Psoas muscle (tissue), 8 donors: Measurements from ENCODE around the gene HMSD. TPM values are rescaled to one million over a fixed set of nuclear protein-coding genes. Genes with fewer than 3 reads are reported as not detected.

Source experiments
- ATAC-seq, 4 donors: fragments of 200-7000 bp; cut with Tn5 transposase; one replicate each; pipeline ENCODE4 v1.9.1; 2020; ENCODE audit warnings: moderate library complexity in 3 of 4, mild to moderate bottlenecking in 2 of 4
- DNase-seq, 2 donors: peaks; one replicate each; pipeline ENCODE4 v3.0.0-alpha.2; 2020
- H3K27ac ChIP-seq: fragments of 200-600 bp; one replicate; pipeline ENCODE4 v1.8.0; 2022
- H3K27me3 ChIP-seq, 3 donors: fragments of 200-600 bp in 1 of 3; one replicate each; pipeline versions ENCODE4 v1.6.1 to v1.8.0; 2013 to 2022; ENCODE audit warnings: low read length in 2 of 3, mild to moderate bottlenecking in 2 of 3, moderate library complexity in 1 of 3; ENCODE audit not compliant: insufficient read depth in 3 of 3
- H3K36me3 ChIP-seq, 2 donors: fragments of 200-600 bp in 1 of 2; one replicate each; pipeline versions ENCODE4 v1.6.1 to v1.8.0; 2013 to 2022; ENCODE audit warnings: low read depth in 1 of 2, mild to moderate bottlenecking in 1 of 2, moderate library complexity in 1 of 2; ENCODE audit not compliant: insufficient read depth in 1 of 2
- H3K4me1 ChIP-seq: fragments of 200-600 bp; one replicate; pipeline ENCODE4 v1.8.0; 2022
- H3K4me3 ChIP-seq: fragments of 200-600 bp; one replicate; pipeline ENCODE4 v1.8.0; 2022; ENCODE audit warnings: mild to moderate bottlenecking
- H3K9me3 ChIP-seq: fragments of 200-600 bp; one replicate; pipeline ENCODE4 v1.8.0; 2022
- CTCF ChIP-seq: fragments of 200-600 bp; IDR thresholded peaks from one replicate; pipeline ENCODE4 v1.8.0; 2022; ENCODE audit warnings: antibody characterized with exemption
- WGBS, 3 donors: extraction: QIAGEN DNeasy Blood & Tissue Kit; methylation state at CpG; one replicate each; pipeline versions ENCODE4 v1.1.6 to v1.1.7; 2013; 5-methylcytosine and 5-hydroxymethylcytosine counted together
- intact Hi-C, 2 donors: fragments of 100-400 bp; cut with DNase I; formaldehyde crosslinking; loops; one replicate each; pipeline versions ENCODE4 v1.11.0 to v1.14.2; 2022
- long read RNA-seq, 2 donors: library from polyadenylated mRNA; unstranded; transcript quantifications; one replicate each; pipeline ENCODE4 v2.0.0, GENCODE V29; 2021
- polyA plus RNA-seq, 3 donors: library from polyadenylated mRNA; stranded (reverse); fragments of 200-250 nt; gene quantifications; one replicate each; pipeline ENCODE4 v1.2.3, GENCODE V29; 2013
- total RNA-seq, 4 donors: library from RNA; stranded (reverse); fragmentation: NEBNext Ultra II Directional in 2 of 4; extraction: Animal tissue kit (Norgen Biotek cat#: 25700) in 2 of 4; gene quantifications; one replicate each; pipeline versions ENCODE4 v1.2.1 to v1.2.4, GENCODE V29; 2021 to 2023
- donor health status: healthy with polysubstance abuse.
- donor health status: DM: no; HTN: no; CAD: no; lungs with moderate emphysema.
- donor health status: Bipolar disorder and iron deficiency.
- donor health status: healthy.
- donor health status: DM: yes; HTN: yes; CAD: no.
- donor health status: DM: no; HTN: no; CAD: no.
- donor health status: DM: no; HTN: no; CAD: no.
- donor health status: DM: yes; HTN: yes; CAD: no.

HMSD gene
- total RNA-seq = not detected
- under 1 TPM in 1 of 3 donors, not detected in 2; 0.03 TPM for polyA plus RNA-seq
- long read RNA-seq, donor 1 = 0 reads
- long read RNA-seq, donor 2 = 0 reads

GRCh38 chr18:63949068-63949737, at the start of gene HMSD:
Gene HMSD, plus strand, starts transcription at chr18:63949301. Its CDS starts 4,155 bp downstream, at chr18:63953456.
- H3K27ac ChIP-seq = no peak within 1 kb of the TSS
- peak; percentile 14 for TF ChIP-seq CTCF
- peak within 1 kb of the TSS; percentile 42 for H3K4me3 ChIP-seq
- intact Hi-C loops = no loop called here
- no peaks in the 10 kb centered on the region for H3K36me3 ChIP-seq
- H3K4me1 ChIP-seq = no peaks in the 10 kb centered on the region
- 11 to 13% (median 12%) methylated on average over 35 of the region's 35 CpGs for WGBS, 3 donors
- ATAC-seq (peak in 2 of 4 donors; percentile 55 to 58), DNase-seq (peak in 1 of 2 donors; percentile 34)
- H3K9me3 ChIP-seq = no peaks in the 10 kb centered on the region
- peaks cover under 1 to 9% (median 2%) of the 10 kb centered on the region in 3 donors for H3K27me3 ChIP-seq

- TF ChIP-seq CTCF = no peak
- H3K36me3 ChIP-seq = no peaks in the 10 kb centered on the region
- WGBS, 3 donors = 91 to 100% (median 97%) methylated on average over 1 of the region's 1 CpG
- ATAC-seq (no peak), DNase-seq (no peak)
- intact Hi-C loops = no loop called here
- H3K27me3 ChIP-seq = no peaks in the 10 kb centered on the region
- H3K4me1 ChIP-seq = no peaks in the 10 kb centered on the region
- H3K27ac ChIP-seq = no peak overlapping the region
- no peak overlapping the region for H3K4me3 ChIP-seq
- no peaks in the 10 kb centered on the region for H3K9me3 ChIP-seq
These were observed 45.1 kb upstream of the HMSD start for GRCh38 chr18:63903851-63904570.

GRCh38 chr18:63904694-63905093, 44.4 kb upstream of the HMSD start:
- intact Hi-C loops = no loop called here
- no peak for ATAC-seq

GRCh38 chr18:63905361-63905760, 43.7 kb upstream of the HMSD start:
- no peak overlapping the region for H3K4me3 ChIP-seq
- ATAC-seq (no peak), DNase-seq (no peak)
- no peaks in the 10 kb centered on the region for H3K36me3 ChIP-seq
- WGBS, 3 donors = 88 to 95% (median 91%) methylated on average over 2 of the region's 2 CpGs
- H3K27me3 ChIP-seq = peaks cover 0 to 2% (median 0%) of the 10 kb centered on the region in 3 donors
- intact Hi-C loops = no loop called here
- no peaks in the 10 kb centered on the region for H3K9me3 ChIP-seq
- no peak for TF ChIP-seq CTCF
- H3K4me1 ChIP-seq = no peaks in the 10 kb centered on the region
- no peak overlapping the region for H3K27ac ChIP-seq

More at GRCh38 chr18:63904694-63905093, 44.4 kb upstream of the HMSD start:
- no peak for DNase-seq
- WGBS, 3 donors = 72 to 82% (median 74%) methylated on average over 1 of the region's 1 CpG
- no peak for TF ChIP-seq CTCF
- Histone ChIP-seq H3K9me3 (no peaks in the 10 kb centered on the region), H3K27ac (no peak overlapping the region), H3K36me3 (no peaks in the 10 kb centered on the region), H3K27me3 (no peaks in the 10 kb centered on the region), H3K4me3 (no peak overlapping the region), H3K4me1 (no peaks in the 10 kb centered on the region)
